ENCODE data around the gene SBF2. TPM values are rescaled to one million over a fixed set of nuclear protein-coding genes. Genes with fewer than 3 reads are reported as not detected.

Gene SBF2
- total and polyA plus RNA-seq, 9 of the 15 experiments (the other 6 are each of a cell fraction or from before 2014, with no cell fraction given) = 0.80 to 9.5 (median 5.0) TPM

DNA sequence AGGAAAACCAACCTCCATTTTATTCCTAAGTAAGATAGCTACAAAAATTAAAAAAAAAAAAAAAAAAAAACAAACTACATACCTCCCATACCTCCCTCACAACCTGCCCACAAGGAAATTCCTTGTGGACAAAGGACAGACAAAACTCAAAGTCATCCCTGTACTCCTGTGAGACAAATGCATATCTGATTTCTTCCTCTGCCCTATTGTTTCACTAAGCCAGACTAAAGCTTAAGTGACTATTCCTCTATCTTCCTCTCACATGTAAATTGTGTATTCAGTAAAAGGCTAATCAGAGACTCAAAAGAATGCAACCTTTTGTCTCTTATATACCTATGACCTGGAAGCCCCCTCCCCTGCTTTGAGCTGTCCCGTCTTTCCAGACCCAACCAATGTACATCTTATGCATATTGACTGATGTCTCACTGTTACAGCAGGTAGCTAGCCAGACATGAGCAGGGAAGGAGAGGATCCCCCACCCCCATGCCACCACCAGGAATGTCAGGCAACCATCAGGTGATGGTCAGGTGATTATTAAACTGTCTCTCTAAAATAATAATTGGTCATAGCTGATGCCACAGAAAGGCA is 289.4 kb downstream of the SBF2 start:
- POLR2A ChIA-PET = interaction anchor here (0.6 to 1.5 kb wide), 3 partner anchors 11 to 59 kb away, joined by 3 read pairs; no protein-coding TSS in a partner anchor

DNA sequence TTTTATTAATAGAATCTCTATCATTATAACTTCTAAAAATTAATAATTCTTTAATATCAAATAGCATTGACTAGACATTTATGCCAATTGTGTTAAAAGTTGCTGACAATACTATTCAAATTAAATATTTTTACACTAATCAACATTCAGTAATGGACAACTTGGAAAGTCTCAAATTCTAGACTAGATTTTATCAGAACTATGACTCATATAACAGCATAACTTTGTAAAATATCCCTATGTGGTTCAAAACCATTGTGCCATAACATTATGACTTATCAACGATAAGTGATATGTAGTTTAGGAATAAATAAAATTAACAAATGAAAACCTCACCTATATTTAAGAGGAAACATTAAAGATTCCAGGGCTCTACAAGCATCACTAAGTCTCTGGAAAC is 291.8 kb downstream of the SBF2 start:
- H2AFZ ChIP-seq (ENCODE audit: low read depth, low read length) = no peak overlapping the region
- H3K9me3 ChIP-seq (replicated peaks; ENCODE audit: control insufficient read depth, insufficient read depth, low read depth, low read length) = no peaks in the 10 kb centered on the region
- ChIA-PET CTCF (ENCODE audit: low intra/inter-chr PET ratio) (no interaction called here), POLR2A (interaction anchor here (0.6 kb wide), 2 partner anchors 12 to 15 kb away, joined by 3 to 7 read pairs; no protein-coding TSS in a partner anchor)
- no peak for FAIRE-seq
- no TSS peak for BruUV-seq (replicated peaks)
- H3K4me3 ChIP-seq = no peak overlapping the region
- no peak overlapping the region for H3K9ac ChIP-seq (ENCODE audit: insufficient read depth in 1 of 2, low read depth in 2 of 2, low read length in 2 of 2)
- H3K27me3 ChIP-seq (ENCODE audit: control insufficient read depth in 2 of 2, insufficient read depth in 2 of 2, low read length in 2 of 2) = no peaks in the 10 kb centered on the region
- in situ Hi-C loops (cut with MboI) = no loop called here
- H3K36me3 ChIP-seq (ENCODE audit: control insufficient read depth, insufficient read depth, low read length) = no peaks in the 10 kb centered on the region
- no peak for DNase-seq (ENCODE audit: extremely low read depth in 1 of 4, low spot score in 3 of 4)
- ATAC-seq = no peak
- H3K4me2 ChIP-seq (ENCODE audit: insufficient read depth, low read length) = no peak overlapping the region
- H3K4me1 ChIP-seq (replicated peaks in 1 of 2; ENCODE audit: control insufficient read depth in 2 of 2, insufficient read depth in 2 of 2, low read length in 2 of 2) = no peaks in the 10 kb centered on the region; a peak in 1 of 5 replicates
- intact Hi-C loops (cut with micrococcal nuclease) = no loop called here
- no peak overlapping the region for H3K27ac ChIP-seq (ENCODE audit: extremely low read depth, low read depth, low read length)
- WGBS (ENCODE audit: insufficient coverage, low coverage, missing lambda C conversion rate) = 13% methylated on average over 1 of the region's 1 CpG
- no peaks in the 10 kb centered on the region for H3K9me1 ChIP-seq (ENCODE audit: control insufficient read depth, insufficient read depth, low read length)
- no peaks in the 10 kb centered on the region for H4K20me1 ChIP-seq (replicated peaks; ENCODE audit: control insufficient read depth, insufficient read depth, low read length)
- no peaks in the 10 kb centered on the region for H3K79me2 ChIP-seq (ENCODE audit: control insufficient read depth, insufficient read depth, low read length)
- TF ChIP-seq ZNF431 (CRISPR knock-in tag; IDR thresholded peaks at IDR 0.05) (no peak), ZNF197 (CRISPR knock-in tag; IDR thresholded peaks at IDR 0.05; ENCODE audit: low read depth) (no peak)
- TF ChIP-seq, protein P1, sequence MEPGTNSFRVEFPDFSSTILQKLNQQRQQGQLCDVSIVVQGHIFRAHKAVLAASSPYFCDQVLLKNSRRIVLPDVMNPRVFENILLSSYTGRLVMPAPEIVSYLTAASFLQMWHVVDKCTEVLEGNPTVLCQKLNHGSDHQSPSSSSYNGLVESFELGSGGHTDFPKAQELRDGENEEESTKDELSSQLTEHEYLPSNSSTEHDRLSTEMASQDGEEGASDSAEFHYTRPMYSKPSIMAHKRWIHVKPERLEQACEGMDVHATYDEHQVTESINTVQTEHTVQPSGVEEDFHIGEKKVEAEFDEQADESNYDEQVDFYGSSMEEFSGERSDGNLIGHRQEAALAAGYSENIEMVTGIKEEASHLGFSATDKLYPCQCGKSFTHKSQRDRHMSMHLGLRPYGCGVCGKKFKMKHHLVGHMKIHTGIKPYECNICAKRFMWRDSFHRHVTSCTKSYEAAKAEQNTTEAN (CRISPR knock-in tag; IDR thresholded peaks at IDR 0.05) = no peak
- TF ChIP-seq, protein P2, sequence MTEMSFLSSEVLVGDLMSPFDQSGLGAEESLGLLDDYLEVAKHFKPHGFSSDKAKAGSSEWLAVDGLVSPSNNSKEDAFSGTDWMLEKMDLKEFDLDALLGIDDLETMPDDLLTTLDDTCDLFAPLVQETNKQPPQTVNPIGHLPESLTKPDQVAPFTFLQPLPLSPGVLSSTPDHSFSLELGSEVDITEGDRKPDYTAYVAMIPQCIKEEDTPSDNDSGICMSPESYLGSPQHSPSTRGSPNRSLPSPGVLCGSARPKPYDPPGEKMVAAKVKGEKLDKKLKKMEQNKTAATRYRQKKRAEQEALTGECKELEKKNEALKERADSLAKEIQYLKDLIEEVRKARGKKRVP (CRISPR knock-in tag; IDR thresholded peaks at IDR 0.05) = no peak
- TF ChIP-seq, protein P3, sequence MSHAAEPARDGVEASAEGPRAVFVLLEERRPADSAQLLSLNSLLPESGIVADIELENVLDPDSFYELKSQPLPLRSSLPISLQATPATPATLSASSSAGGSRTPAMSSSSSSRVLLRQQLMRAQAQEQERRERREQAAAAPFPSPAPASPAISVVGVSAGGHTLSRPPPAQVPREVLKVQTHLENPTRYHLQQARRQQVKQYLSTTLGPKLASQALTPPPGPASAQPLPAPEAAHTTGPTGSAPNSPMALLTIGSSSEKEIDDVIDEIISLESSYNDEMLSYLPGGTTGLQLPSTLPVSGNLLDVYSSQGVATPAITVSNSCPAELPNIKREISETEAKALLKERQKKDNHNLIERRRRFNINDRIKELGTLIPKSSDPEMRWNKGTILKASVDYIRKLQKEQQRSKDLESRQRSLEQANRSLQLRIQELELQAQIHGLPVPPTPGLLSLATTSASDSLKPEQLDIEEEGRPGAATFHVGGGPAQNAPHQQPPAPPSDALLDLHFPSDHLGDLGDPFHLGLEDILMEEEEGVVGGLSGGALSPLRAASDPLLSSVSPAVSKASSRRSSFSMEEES (CRISPR knock-in tag; IDR thresholded peaks at IDR 0.05) = no peak
- TF ChIP-seq, protein P4, sequence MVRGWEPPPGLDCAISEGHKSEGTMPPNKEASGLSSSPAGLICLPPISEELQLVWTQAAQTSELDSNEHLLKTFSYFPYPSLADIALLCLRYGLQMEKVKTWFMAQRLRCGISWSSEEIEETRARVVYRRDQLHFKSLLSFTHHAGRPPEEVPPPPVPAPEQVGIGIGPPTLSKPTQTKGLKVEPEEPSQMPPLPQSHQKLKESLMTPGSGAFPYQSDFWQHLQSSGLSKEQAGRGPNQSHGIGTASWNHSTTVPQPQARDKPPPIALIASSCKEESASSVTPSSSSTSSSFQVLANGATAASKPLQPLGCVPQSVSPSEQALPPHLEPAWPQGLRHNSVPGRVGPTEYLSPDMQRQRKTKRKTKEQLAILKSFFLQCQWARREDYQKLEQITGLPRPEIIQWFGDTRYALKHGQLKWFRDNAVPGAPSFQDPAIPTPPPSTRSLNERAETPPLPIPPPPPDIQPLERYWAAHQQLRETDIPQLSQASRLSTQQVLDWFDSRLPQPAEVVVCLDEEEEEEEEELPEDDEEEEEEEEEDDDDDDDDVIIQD (CRISPR knock-in tag; IDR thresholded peaks at IDR 0.05) = no peak

More for the DNA sequence above, 289.4 kb downstream of the SBF2 start:
- H2AFZ ChIP-seq (ENCODE audit: low read depth, low read length) = no peak overlapping the region
- FAIRE-seq = no peak
- no peak overlapping the region for H3K9ac ChIP-seq (ENCODE audit: insufficient read depth in 1 of 2, low read depth in 2 of 2, low read length in 2 of 2)
- BruUV-seq (replicated peaks) = no TSS peak
- ATAC-seq = no peak
- H3K4me1 ChIP-seq (replicated peaks in 1 of 2; ENCODE audit: control insufficient read depth in 2 of 2, insufficient read depth in 2 of 2, low read length in 2 of 2) = no peaks in the 10 kb centered on the region; a peak in 1 of 5 replicates
- no peaks in the 10 kb centered on the region for H3K27me3 ChIP-seq (ENCODE audit: control insufficient read depth in 2 of 2, insufficient read depth in 2 of 2, low read length in 2 of 2)
- DNase-seq (ENCODE audit: extremely low read depth in 1 of 4, low spot score in 3 of 4) = no peak
- no peaks in the 10 kb centered on the region for H3K79me2 ChIP-seq (ENCODE audit: control insufficient read depth, insufficient read depth, low read length)
- H3K27ac ChIP-seq (ENCODE audit: extremely low read depth, low read depth, low read length) = no peak overlapping the region
- no peak overlapping the region for H3K4me2 ChIP-seq (ENCODE audit: insufficient read depth, low read length)
- TF ChIP-seq ZNF695 (CRISPR knock-in tag; IDR thresholded peaks at IDR 0.05) (no peak), NELFE (IDR thresholded peaks at IDR 0.05; ENCODE audit: insufficient read depth, insufficient read length) (no peak), MBD2 (IDR thresholded peaks at IDR 0.05; ENCODE audit: borderline replicate concordance, low read depth) (no peak), CHD4 (IDR thresholded peaks at IDR 0.05; ENCODE audit: insufficient read depth, insufficient replicate concordance, low read depth, low read length, poor library complexity, severe bottlenecking) (no peak)
- CTCF ChIA-PET (ENCODE audit: low intra/inter-chr PET ratio) = no interaction called here
- H3K4me3 ChIP-seq = no peak overlapping the region
- H3K9me3 ChIP-seq (replicated peaks; ENCODE audit: control insufficient read depth, insufficient read depth, low read depth, low read length) = no peaks in the 10 kb centered on the region
- H4K20me1 ChIP-seq (replicated peaks; ENCODE audit: control insufficient read depth, insufficient read depth, low read length) = no peaks in the 10 kb centered on the region
- intact Hi-C loops (cut with micrococcal nuclease) (no loop called here), in situ Hi-C loops (cut with MboI) (no loop called here)
- H3K36me3 ChIP-seq (ENCODE audit: control insufficient read depth, insufficient read depth, low read length) = no peaks in the 10 kb centered on the region
- WGBS (ENCODE audit: insufficient coverage, low coverage, missing lambda C conversion rate) = 14% methylated on average over 1 of the region's 1 CpG
- no peaks in the 10 kb centered on the region for H3K9me1 ChIP-seq (ENCODE audit: control insufficient read depth, insufficient read depth, low read length)
